Measurements from ENCODE around the gene EFCAB10. TPM values are rescaled to one million over a fixed set of nuclear protein-coding genes. Genes with fewer than 3 reads are reported as not detected.
"Not testable (repeated sequence)": the region's sequence is repeated elsewhere in the genome, so short reads cannot be mapped to it uniquely, and the experiment has no call there.

The EFCAB10 gene
- total RNA-seq, 4 donors from 2014 or later, result 0.40 TPM; not detected in 3

DNA sequence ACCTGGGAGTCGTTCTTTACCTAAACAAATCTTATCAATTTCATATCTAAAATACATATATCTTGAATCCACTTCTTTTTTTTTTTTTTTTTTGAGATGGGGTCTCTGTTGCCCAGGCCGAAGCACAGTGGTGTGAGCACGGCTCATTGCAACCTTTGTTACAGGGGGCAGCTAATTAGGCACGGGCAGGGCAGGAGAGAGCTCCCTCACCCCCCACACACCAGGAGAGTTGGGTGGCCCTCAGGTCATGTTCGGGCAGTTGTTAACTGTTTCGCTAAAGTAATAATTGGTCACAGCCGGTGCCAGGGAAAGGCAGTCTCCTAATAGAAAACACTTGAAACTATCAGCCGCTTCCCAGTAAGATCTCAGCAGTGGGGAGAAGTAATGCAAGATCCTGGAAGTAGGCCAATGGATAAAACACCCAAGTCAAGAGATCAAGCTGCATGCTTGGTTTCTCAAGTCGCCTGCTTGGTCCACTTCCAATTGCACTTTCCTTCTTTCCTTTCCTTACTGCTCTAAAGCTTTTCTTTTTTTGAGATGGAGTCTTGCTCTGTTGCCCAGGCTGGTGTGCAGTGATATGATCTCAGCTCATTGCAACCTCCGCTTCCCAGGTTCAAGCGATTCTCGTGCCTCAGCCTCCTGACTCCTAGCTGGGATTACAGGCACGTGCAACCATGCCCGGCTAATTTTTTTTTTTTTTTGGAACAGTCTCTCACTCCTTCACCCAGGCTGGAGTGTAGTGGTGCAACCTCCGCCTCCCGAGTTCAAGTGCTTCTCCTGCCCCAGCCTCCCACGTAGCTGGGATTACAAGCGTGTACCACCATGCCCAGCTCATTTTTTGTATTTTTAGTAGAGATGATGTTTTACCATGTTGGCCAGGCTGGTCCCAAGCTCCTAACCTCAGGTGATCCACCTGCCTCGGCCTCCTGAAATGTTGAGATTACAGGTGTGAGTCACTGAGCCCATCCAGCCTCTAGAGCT, 21.3 kb upstream of the EFCAB10 start:
- ATAC-seq, result no peak
- Histone ChIP-seq H3K4me1 (no peaks in the 10 kb centered on the region), H3K4me3 (no peak overlapping the region), H3K27ac (no peak overlapping the region), H3K27me3 (no peaks in the 10 kb centered on the region), H3K36me3 (peaks cover 0 to 10% of the 10 kb centered on the region in 2 donors), H3K9me3 (no peaks in the 10 kb centered on the region)
- no peak for TF ChIP-seq POLR2AphosphoS5 (IDR thresholded peaks at IDR 0.05)
- no peak for TF ChIP-seq POLR2A (IDR thresholded peaks at IDR 0.05)
- TF ChIP-seq EP300 (IDR thresholded peaks at IDR 0.05), result no peak
- TF ChIP-seq, protein P1, sequence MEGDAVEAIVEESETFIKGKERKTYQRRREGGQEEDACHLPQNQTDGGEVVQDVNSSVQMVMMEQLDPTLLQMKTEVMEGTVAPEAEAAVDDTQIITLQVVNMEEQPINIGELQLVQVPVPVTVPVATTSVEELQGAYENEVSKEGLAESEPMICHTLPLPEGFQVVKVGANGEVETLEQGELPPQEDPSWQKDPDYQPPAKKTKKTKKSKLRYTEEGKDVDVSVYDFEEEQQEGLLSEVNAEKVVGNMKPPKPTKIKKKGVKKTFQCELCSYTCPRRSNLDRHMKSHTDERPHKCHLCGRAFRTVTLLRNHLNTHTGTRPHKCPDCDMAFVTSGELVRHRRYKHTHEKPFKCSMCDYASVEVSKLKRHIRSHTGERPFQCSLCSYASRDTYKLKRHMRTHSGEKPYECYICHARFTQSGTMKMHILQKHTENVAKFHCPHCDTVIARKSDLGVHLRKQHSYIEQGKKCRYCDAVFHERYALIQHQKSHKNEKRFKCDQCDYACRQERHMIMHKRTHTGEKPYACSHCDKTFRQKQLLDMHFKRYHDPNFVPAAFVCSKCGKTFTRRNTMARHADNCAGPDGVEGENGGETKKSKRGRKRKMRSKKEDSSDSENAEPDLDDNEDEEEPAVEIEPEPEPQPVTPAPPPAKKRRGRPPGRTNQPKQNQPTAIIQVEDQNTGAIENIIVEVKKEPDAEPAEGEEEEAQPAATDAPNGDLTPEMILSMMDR (IDR thresholded peaks at IDR 0.05), result no peak
- WGBS, 2 donors (ENCODE audit: low coverage in 1 of 2), result 79 to 80% methylated on average over 11 to 14 of the region's 19 CpGs

DNA sequence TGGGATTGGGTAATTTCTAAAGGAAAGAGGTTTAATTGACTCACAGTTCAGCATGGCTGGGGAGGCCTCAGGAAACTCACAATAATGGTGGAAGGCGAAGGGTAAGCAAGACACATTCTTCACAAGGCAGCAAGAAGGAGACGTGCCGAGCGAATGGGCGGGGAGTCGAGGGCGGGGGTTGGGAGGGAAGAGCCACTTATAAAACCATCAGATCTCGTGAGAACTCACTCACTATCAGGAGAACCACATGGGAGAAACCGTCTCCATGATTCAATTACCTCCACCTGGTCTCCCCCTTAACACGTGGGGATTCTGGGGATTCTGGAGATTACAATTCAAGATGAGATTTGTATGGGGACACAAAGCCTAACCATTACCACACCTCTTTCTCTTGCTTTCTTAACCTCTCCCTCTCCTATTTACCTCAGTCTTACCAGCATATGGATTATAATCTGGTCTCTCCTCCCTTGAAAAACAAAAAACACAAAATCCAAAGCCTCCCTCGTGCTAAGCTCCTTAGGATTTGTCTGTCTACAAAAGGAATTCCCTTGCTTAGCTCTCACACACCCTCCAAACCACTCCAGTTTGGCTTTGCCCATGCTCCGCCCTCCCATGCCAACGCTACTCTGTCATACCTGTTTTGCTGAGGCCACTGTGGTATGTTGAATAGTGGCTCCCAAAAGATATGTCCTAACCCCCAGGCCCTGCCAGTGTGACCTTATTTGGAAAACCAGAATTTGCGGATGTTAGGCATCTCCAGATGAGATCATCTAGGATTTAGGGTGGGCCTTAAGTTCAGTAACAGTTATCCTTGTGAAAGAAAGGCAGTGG, 19.6 kb upstream of the EFCAB10 start:
- Histone ChIP-seq H3K4me1 (no peaks in the 10 kb centered on the region), H3K27ac (no peak overlapping the region), H3K36me3 (no peaks in the 10 kb centered on the region), H3K4me3 (no peak overlapping the region), H3K9me3 (no peaks in the 10 kb centered on the region), H3K27me3 (no peaks in the 10 kb centered on the region)
- TF ChIP-seq, protein P1 (IDR thresholded peaks at IDR 0.05), result no peak
- TF ChIP-seq EP300 (IDR thresholded peaks at IDR 0.05) (no peak), POLR2A (IDR thresholded peaks at IDR 0.05) (no peak), POLR2AphosphoS5 (IDR thresholded peaks at IDR 0.05) (no peak)
- 68 to 78% methylated on average over 12 to 13 of the region's 14 CpGs for WGBS, 2 donors (ENCODE audit: low coverage in 1 of 2)
- no peak for ATAC-seq

DNA sequence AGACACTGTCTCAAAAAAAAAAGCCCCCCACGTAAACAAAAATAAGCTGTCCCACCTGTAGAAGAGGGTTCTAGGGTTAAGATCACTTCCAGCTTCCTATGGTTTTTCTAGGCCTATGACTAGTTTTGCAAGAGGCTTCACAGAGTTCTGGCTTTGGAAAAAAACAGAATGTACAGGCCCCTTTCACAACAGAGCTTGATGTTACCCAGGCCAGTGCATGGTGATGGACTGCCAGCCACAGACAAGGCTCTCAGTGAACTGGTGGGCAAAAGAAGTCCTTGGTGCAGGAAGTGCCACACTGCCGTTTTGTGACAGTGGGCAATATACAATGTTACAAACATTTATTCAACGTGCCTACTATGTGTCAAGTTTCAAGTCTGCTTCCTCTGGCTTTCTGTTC, 18.3 kb upstream of the EFCAB10 start:
- ATAC-seq, result no peak
- peak; percentile 40 for TF ChIP-seq POLR2AphosphoS5 (IDR thresholded peaks at IDR 0.05)
- no peak for TF ChIP-seq POLR2A (IDR thresholded peaks at IDR 0.05)
- Histone ChIP-seq H3K27ac (no peak overlapping the region), H3K4me1 (no peaks in the 10 kb centered on the region), H3K4me3 (no peak overlapping the region), H3K9me3 (no peaks in the 10 kb centered on the region), H3K27me3 (no peaks in the 10 kb centered on the region), H3K36me3 (no peaks in the 10 kb centered on the region)
- WGBS, 2 donors (ENCODE audit: low coverage in 1 of 2), result 63 to 73% methylated on average over 2 to 3 of the region's 3 CpGs

DNA sequence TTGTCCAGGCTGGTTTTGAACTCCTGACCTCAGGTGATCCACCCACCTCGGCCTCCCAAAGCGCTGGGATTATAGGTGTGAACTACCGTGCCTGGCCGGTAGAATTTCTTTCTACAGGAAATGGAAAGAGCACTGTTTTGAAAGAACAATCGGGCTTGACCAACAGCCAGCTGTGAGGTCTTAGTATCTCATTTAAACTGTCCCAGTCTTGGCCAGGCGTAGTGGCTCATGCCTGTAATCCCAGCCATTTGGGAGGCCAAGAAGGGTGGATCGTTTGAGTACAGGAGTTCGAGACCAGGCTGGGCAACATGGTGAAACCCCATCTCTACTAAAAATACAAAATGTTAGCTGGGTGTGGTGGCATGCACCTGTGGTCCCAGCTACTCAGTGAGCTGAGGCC, 17.8 kb upstream of the EFCAB10 start:
- H3K27me3 ChIP-seq, H3K9me3 ChIP-seq, H3K4me3 ChIP-seq, H3K4me1 ChIP-seq, ATAC-seq, H3K36me3 ChIP-seq, H3K27ac ChIP-seq: not testable (repeated sequence)
- WGBS, 2 donors (ENCODE audit: low coverage in 1 of 2), result 100% methylated on average over 1 of the region's 8 CpGs; no CpG with 5 or more reads in 1 of the 2 donors

DNA sequence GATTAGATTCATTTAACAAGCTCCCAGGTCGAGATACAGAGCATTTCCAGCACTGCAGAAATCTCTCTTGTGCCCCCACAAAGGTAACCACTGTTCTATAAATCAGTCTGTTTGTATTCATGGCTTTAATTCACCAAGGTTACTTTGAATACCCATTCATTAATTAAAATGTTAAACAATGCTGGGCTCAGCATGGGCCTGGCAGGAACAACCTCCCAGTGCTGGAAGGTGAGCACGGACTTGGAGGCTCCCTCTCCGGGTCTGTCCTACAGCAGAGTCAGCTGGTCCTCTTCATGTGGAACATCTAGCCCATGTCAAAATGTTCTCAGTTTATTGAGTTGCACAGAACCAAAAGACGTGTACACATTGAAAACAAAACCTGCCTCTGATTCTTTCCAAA, 15.6 kb upstream of the EFCAB10 start:
- no peak for TF ChIP-seq POLR2A (IDR thresholded peaks at IDR 0.05)
- H3K27me3 ChIP-seq, result no peaks in the 10 kb centered on the region
- WGBS, 2 donors (ENCODE audit: low coverage in 1 of 2), result 26 to 37% methylated on average over 3 to 4 of the region's 4 CpGs
- H3K36me3 ChIP-seq, result no peaks in the 10 kb centered on the region
- H3K4me3 ChIP-seq, result no peak overlapping the region
- H3K4me1 ChIP-seq, result no peaks in the 10 kb centered on the region
- ATAC-seq, result no peak
- no peak overlapping the region for H3K27ac ChIP-seq
- no peaks in the 10 kb centered on the region for H3K9me3 ChIP-seq

DNA sequence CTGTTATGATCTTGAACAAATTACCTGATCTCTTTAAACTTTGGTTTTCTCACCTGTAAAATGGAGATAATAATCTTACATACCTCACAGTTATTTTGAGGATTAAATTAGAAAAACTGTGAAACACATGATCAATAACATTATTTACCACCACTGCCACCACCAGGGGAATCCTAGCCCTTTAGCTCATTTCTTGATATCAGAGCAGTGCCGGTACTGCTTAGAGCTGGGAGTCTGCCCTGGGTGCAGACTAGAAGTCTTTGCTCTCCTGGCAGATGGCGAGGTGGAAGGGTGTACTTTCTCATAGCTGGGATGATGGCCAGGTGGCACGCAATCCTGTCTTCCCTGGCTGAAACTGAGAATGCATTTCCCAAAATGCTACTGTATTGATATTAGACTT, 12.7 kb upstream of the EFCAB10 start:
- ATAC-seq, result no peak

More for the DNA sequence above, 12.7 kb upstream of the EFCAB10 start:
- Histone ChIP-seq H3K4me3 (no peak overlapping the region), H3K27ac (no peak overlapping the region), H3K4me1 (peaks cover 0 to 4% (median 0%) of the 10 kb centered on the region in 3 donors), H3K27me3 (no peaks in the 10 kb centered on the region), H3K9me3 (no peaks in the 10 kb centered on the region), H3K36me3 (no peaks in the 10 kb centered on the region)
- TF ChIP-seq, protein P1 (IDR thresholded peaks at IDR 0.05), result no peak
- no peak for TF ChIP-seq EP300 (IDR thresholded peaks at IDR 0.05)
- no peak for TF ChIP-seq POLR2AphosphoS5 (IDR thresholded peaks at IDR 0.05)
- TF ChIP-seq POLR2A (IDR thresholded peaks at IDR 0.05), result no peak
- 41 to 60% methylated on average over 1 to 3 of the region's 3 CpGs for WGBS, 2 donors (ENCODE audit: low coverage in 1 of 2)

All from gastroesophageal sphincter (tissue), 4 donors.